Sigmoid colon (tissue), 7 donors: Measurements from ENCODE around the gene FAM185A. TPM values are rescaled to one million over a fixed set of nuclear protein-coding genes. Genes with fewer than 3 reads are reported as not detected.

ENCODE experiments used
- DNase-seq: peaks from one replicate; pipeline ENCODE4 v3.0.0-alpha.2; 2019
- H3K27ac ChIP-seq, 4 donors: fragments of 200-600 bp; sonication (generic); one replicate each; pipeline ENCODE4 v1.5.1; 2016 to 2019; ENCODE audit warnings: mild to moderate bottlenecking in 1 of 4
- H3K27me3 ChIP-seq, 3 donors: fragments of 200-600 bp; sonication (generic); one replicate each; pipeline ENCODE4 v1.5.1; 2019; ENCODE audit warnings: mild to moderate bottlenecking in 1 of 3
- H3K36me3 ChIP-seq, 4 donors: fragments of 200-600 bp; sonication (generic); one replicate each; pipeline ENCODE4 v1.5.1; 2016 to 2019
- H3K4me1 ChIP-seq, 4 donors: fragments of 200-600 bp; sonication (generic); one replicate each; pipeline ENCODE4 v1.5.1; 2017 to 2019
- H3K4me3 ChIP-seq, 4 donors: fragments of 200-600 bp; sonication (generic); one replicate each; pipeline ENCODE4 v1.5.1; 2017 to 2019; ENCODE audit warnings: mild to moderate bottlenecking in 2 of 4, moderate library complexity in 1 of 4
- H3K9me3 ChIP-seq, 4 donors: fragments of 200-600 bp in 3 of 4; sonication (generic) in 3 of 4; one replicate each; pipeline versions ENCODE4 v1.5.1 to v1.6.1; 2013 to 2019
- EP300 ChIP-seq, 4 donors: sonication (generic); formaldehyde crosslinking; IDR thresholded peaks; one replicate each; pipeline ENCODE4 v1.6.1; 2017; ENCODE audit warnings: antibody characterized with exemption in 4 of 4
- POLR2A ChIP-seq, 2 donors: fragments of 450-650 bp; IDR thresholded peaks; one replicate each; pipeline ENCODE4 v1.6.1; 2016; ENCODE audit warnings: antibody characterized with exemption in 2 of 2, mild to moderate bottlenecking in 2 of 2, moderate library complexity in 2 of 2
- POLR2AphosphoS5 ChIP-seq, 4 donors: sonication (generic); formaldehyde crosslinking; IDR thresholded peaks; one replicate each; pipeline ENCODE4 v1.6.1; 2017; ENCODE audit warnings: antibody characterized with exemption in 4 of 4
- WGBS, 2 donors: extraction: QIAGEN DNeasy Blood & Tissue Kit; methylation state at CpG; one replicate each; pipeline ENCODE4 v1.1.7; 2013; 5-methylcytosine and 5-hydroxymethylcytosine counted together
- intact Hi-C: fragments of 100-400 bp; cut with DNase I; formaldehyde crosslinking; loops from one replicate; pipeline ENCODE4 v1.15.1; 2023
- polyA plus RNA-seq, 3 donors: library from polyadenylated mRNA; stranded (reverse); fragments of 200-250 nt; gene quantifications; one replicate each; pipeline ENCODE4 v1.2.3, GENCODE V29; 2013
- total RNA-seq, 4 donors: library from RNA; depleted of rRNA; stranded (reverse); fragments of >200 nt; gene quantifications; one replicate each; pipeline ENCODE4 v1.1.0, GENCODE V29; 2016
- TF ChIP-seq, protein P1 (sequence below), 4 experiments: fragments of 450-650 bp in 3 of 4; fragments of 200-600 bp in 1 of 4; IDR thresholded peaks; one replicate each; pipeline ENCODE4 v1.5.1; 2016 to 2019; ENCODE audit warnings: antibody characterized with exemption in 4 of 4, mild to moderate bottlenecking in 3 of 4, moderate library complexity in 2 of 4
- donor health status: healthy with polysubstance abuse.
- donor health status: Bipolar disorder and iron deficiency.
- donor health status: healthy.

FAM185A gene
- total and polyA plus RNA-seq, 7 donors: 4.8 to 17.5 (median 14.8) TPM

GRCh38 chr7:102830197-102830596 lies 81.4 kb downstream of the FAM185A start:
- Histone ChIP-seq H3K9me3 (no peaks in the 10 kb centered on the region), H3K4me1 (no peaks in the 10 kb centered on the region), H3K36me3 (peaks cover 0 to 27% (median 3%) of the 10 kb centered on the region in 4 donors), H3K27ac (no peak overlapping the region), H3K27me3 (no peaks in the 10 kb centered on the region), H3K4me3 (no peak overlapping the region)
- WGBS, 2 donors: 79 to 91% methylated on average over 2 of the region's 2 CpGs
- no peak for DNase-seq
- intact Hi-C loops: no loop called here
- TF ChIP-seq POLR2A (IDR thresholded peaks at IDR 0.05): no peak
- no peak for TF ChIP-seq POLR2AphosphoS5 (IDR thresholded peaks at IDR 0.05)
- TF ChIP-seq, protein P1, sequence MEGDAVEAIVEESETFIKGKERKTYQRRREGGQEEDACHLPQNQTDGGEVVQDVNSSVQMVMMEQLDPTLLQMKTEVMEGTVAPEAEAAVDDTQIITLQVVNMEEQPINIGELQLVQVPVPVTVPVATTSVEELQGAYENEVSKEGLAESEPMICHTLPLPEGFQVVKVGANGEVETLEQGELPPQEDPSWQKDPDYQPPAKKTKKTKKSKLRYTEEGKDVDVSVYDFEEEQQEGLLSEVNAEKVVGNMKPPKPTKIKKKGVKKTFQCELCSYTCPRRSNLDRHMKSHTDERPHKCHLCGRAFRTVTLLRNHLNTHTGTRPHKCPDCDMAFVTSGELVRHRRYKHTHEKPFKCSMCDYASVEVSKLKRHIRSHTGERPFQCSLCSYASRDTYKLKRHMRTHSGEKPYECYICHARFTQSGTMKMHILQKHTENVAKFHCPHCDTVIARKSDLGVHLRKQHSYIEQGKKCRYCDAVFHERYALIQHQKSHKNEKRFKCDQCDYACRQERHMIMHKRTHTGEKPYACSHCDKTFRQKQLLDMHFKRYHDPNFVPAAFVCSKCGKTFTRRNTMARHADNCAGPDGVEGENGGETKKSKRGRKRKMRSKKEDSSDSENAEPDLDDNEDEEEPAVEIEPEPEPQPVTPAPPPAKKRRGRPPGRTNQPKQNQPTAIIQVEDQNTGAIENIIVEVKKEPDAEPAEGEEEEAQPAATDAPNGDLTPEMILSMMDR (IDR thresholded peaks at IDR 0.05): no peak
- TF ChIP-seq EP300 (IDR thresholded peaks at IDR 0.05): no peak

GRCh38 chr7:102832674-102833073 lies 83.9 kb downstream of the FAM185A start:
- WGBS, 2 donors: 86 to 98% methylated on average over 1 of the region's 1 CpG
- no peak overlapping the region for H3K27ac ChIP-seq
- no peaks in the 10 kb centered on the region for H3K9me3 ChIP-seq
- no peaks in the 10 kb centered on the region for H3K4me1 ChIP-seq
- DNase-seq: no peak
- intact Hi-C loops: no loop called here
- H3K27me3 ChIP-seq: no peaks in the 10 kb centered on the region
- H3K36me3 ChIP-seq: peaks cover 0 to 24% (median 3%) of the 10 kb centered on the region in 4 donors
- no peak overlapping the region for H3K4me3 ChIP-seq
- no peak for TF ChIP-seq POLR2A (IDR thresholded peaks at IDR 0.05)
- TF ChIP-seq, protein P1 (IDR thresholded peaks at IDR 0.05): no peak
- TF ChIP-seq POLR2AphosphoS5 (IDR thresholded peaks at IDR 0.05): no peak
- TF ChIP-seq EP300 (IDR thresholded peaks at IDR 0.05): no peak

DNA sequence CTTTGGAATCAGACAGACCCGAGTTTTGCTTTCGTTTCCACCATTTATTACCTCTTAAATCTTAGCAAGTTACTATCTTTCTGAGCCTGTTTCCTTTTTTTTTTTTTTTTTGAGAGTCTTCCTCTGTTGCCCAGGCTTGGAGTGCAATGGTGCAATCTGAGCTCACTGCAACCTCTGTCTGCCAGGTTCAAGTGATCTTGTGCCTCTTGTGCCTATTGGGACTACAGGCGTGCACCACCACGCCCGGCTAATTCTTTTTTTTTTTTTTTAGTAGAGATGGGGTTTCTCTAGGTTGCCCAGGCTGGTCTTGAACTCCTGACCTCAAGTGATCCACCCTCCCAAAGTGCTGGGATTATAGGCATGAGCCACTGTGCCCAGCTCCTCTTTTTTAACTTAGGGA lies 84.5 kb downstream of the FAM185A start:
- TF ChIP-seq POLR2AphosphoS5 (IDR thresholded peaks at IDR 0.05) (no peak), POLR2A (IDR thresholded peaks at IDR 0.05) (no peak), EP300 (IDR thresholded peaks at IDR 0.05) (no peak)
- TF ChIP-seq, protein P1 (IDR thresholded peaks at IDR 0.05): no peak
- DNase-seq: no peak
- Histone ChIP-seq H3K27ac (no peak overlapping the region), H3K9me3 (no peaks in the 10 kb centered on the region), H3K4me3 (no peak overlapping the region), H3K4me1 (no peaks in the 10 kb centered on the region), H3K27me3 (no peaks in the 10 kb centered on the region), H3K36me3 (peaks cover 0 to 24% (median 3%) of the 10 kb centered on the region in 4 donors)
- 62 to 81% methylated on average over 5 of the region's 5 CpGs for WGBS, 2 donors
- intact Hi-C loops: no loop called here

- DNase-seq: no peak
- intact Hi-C loops: no loop called here
- peaks cover 0 to 16% (median under 1%) of the 10 kb centered on the region in 4 donors for H3K36me3 ChIP-seq
- no peaks in the 10 kb centered on the region for H3K4me1 ChIP-seq
- H3K27ac ChIP-seq: no peak overlapping the region
- 78 to 91% methylated on average over 1 of the region's 1 CpG for WGBS, 2 donors
- no peaks in the 10 kb centered on the region for H3K9me3 ChIP-seq
- no peak overlapping the region for H3K4me3 ChIP-seq
- TF ChIP-seq POLR2A (IDR thresholded peaks at IDR 0.05) (no peak), POLR2AphosphoS5 (IDR thresholded peaks at IDR 0.05) (no peak), EP300 (IDR thresholded peaks at IDR 0.05) (no peak)
- TF ChIP-seq, protein P1 (IDR thresholded peaks at IDR 0.05): no peak
- H3K27me3 ChIP-seq: no peaks in the 10 kb centered on the region
Observed at GRCh38 chr7:102834466-102834865, 85.7 kb downstream of the FAM185A start.

- Histone ChIP-seq H3K9me3 (no peaks in the 10 kb centered on the region), H3K27ac (no peak overlapping the region), H3K36me3 (peaks cover 0 to 12% (median 0%) of the 10 kb centered on the region in 4 donors), H3K4me1 (no peaks in the 10 kb centered on the region), H3K4me3 (no peak overlapping the region), H3K27me3 (no peaks in the 10 kb centered on the region)
- DNase-seq: no peak
- TF ChIP-seq POLR2A (IDR thresholded peaks at IDR 0.05) (no peak), POLR2AphosphoS5 (IDR thresholded peaks at IDR 0.05) (no peak), EP300 (IDR thresholded peaks at IDR 0.05) (no peak)
- TF ChIP-seq, protein P1 (IDR thresholded peaks at IDR 0.05): no peak
- 64 to 85% methylated on average over 1 of the region's 1 CpG for WGBS, 2 donors
- intact Hi-C loops: no loop called here
Observed at GRCh38 chr7:102834999-102835398, 86.2 kb downstream of the FAM185A start.
